HUES64 (cell line): ENCODE data around the gene PTPN21.

Experiments
- H3K27ac ChIP-seq: 2 replicates; pipeline ENCODE4 v1.7.0; 2013; ENCODE audit warnings: low read depth, low read length, inconsistent platforms
- H3K27me3 ChIP-seq: 2 replicates; pipeline ENCODE4 v1.6.1; 2013; ENCODE audit warnings: mild to moderate bottlenecking, low read length; ENCODE audit not compliant: insufficient read depth
- H3K36me3 ChIP-seq: 2 replicates; pipeline ENCODE4 v1.6.1; 2013; ENCODE audit warnings: mild to moderate bottlenecking, low read length; ENCODE audit not compliant: insufficient read depth
- H3K4me1 ChIP-seq: 2 replicates; pipeline ENCODE4 v1.6.1; 2013; ENCODE audit warnings: mild to moderate bottlenecking, low read length, moderate library complexity; ENCODE audit not compliant: insufficient read depth
- H3K4me3 ChIP-seq: 2 replicates; pipeline ENCODE4 v1.5.1; 2013; ENCODE audit warnings: mild to moderate bottlenecking, low read length, moderate library complexity
- H3K9ac ChIP-seq: 2 replicates; pipeline ENCODE4 v1.6.1; 2013; ENCODE audit warnings: mild to moderate bottlenecking, low read depth, low read length
- H3K9me3 ChIP-seq: 2 replicates; pipeline ENCODE4 v1.6.1; 2013; ENCODE audit warnings: low read depth, low read length; ENCODE audit not compliant: insufficient read depth
- WGBS: fragments of 150-250, 120-280 bp; methylation state at CpG from one replicate; pipeline ENCODE4 v1.1.7; 2013; ENCODE audit warnings: missing lambda C conversion rate; 5-methylcytosine and 5-hydroxymethylcytosine counted together

The PTPN21 gene

GRCh38 chr14:88481794-88482193 is 73.0 kb downstream of the PTPN21 start:
- Histone ChIP-seq H3K27ac (no peak overlapping the region), H3K27me3 (no peaks in the 10 kb centered on the region), H3K9me3 (no peaks in the 10 kb centered on the region), H3K4me1 (no peaks in the 10 kb centered on the region), H3K9ac (no peak overlapping the region), H3K4me3 (no peak overlapping the region), H3K36me3 (peaks cover 40% of the 10 kb centered on the region)
- WGBS, result 93% methylated on average over 7 of the region's 7 CpGs

GRCh38 chr14:88481059-88481458 is 73.7 kb downstream of the PTPN21 start:
- Histone ChIP-seq H3K27ac (no peak overlapping the region), H3K9me3 (no peaks in the 10 kb centered on the region), H3K36me3 (peaks cover 47% of the 10 kb centered on the region), H3K4me1 (no peaks in the 10 kb centered on the region), H3K4me3 (no peak overlapping the region), H3K27me3 (no peaks in the 10 kb centered on the region), H3K9ac (no peak overlapping the region)
- 95% methylated on average over 2 of the region's 2 CpGs for WGBS

- H3K27ac ChIP-seq, result no peak overlapping the region
- no peaks in the 10 kb centered on the region for H3K27me3 ChIP-seq
- H3K36me3 ChIP-seq, result peaks cover 44% of the 10 kb centered on the region
- H3K4me3 ChIP-seq, result no peak overlapping the region
- no peak overlapping the region for H3K9ac ChIP-seq
- H3K9me3 ChIP-seq, result no peaks in the 10 kb centered on the region
- no peaks in the 10 kb centered on the region for H3K4me1 ChIP-seq
- WGBS, result 98% methylated on average over 40 of the region's 40 CpGs
Measured at GRCh38 chr14:88479574-88479987, 75.2 kb downstream of the PTPN21 start.

GRCh38 chr14:88478931-88479330 is 75.9 kb downstream of the PTPN21 start:
- peaks cover 41% of the 10 kb centered on the region for H3K36me3 ChIP-seq
- H3K9me3 ChIP-seq, result no peaks in the 10 kb centered on the region
- WGBS, result 97% methylated on average over 36 of the region's 36 CpGs
- no peak overlapping the region for H3K9ac ChIP-seq
- no peaks in the 10 kb centered on the region for H3K4me1 ChIP-seq
- H3K27me3 ChIP-seq, result no peaks in the 10 kb centered on the region
- no peak overlapping the region for H3K27ac ChIP-seq
- no peak overlapping the region for H3K4me3 ChIP-seq

DNA sequence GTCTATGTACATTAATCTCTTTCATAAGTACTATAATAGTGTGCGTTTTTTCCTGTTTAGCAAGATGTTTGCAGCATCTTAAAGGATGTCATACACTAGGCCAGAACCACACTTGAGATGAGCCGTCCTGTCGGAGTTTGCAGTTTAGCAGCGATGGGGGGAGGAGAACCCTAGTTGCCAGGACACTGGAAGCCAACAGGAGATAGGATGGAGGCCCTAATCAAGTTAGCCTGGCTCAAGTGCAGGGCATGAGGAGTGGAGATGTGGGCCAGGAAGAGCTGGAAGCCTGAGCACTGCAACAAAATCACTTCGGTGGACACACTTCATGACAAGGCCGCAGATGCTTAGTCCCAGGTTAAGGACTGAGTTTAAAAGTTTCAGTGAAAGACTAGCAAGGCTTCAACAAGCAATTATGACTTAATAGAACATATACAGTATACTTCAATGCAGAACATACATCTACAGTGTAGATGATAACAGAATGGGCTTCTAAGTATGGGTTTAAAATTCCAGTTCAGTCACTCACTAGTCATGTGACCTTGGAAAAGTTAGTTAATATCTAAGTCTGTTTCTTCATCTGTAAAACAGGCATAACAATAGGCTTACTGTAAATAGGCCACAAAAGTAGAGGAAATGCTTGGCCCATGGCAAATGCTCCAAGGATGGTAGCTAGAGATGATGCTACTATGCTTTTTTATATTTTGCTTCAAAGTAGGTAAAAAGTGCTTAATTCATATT is 77.1 kb downstream of the PTPN21 start:
- H3K27ac ChIP-seq, result no peak overlapping the region
- 96% methylated on average over 6 of the region's 6 CpGs for WGBS
- H3K9me3 ChIP-seq, result no peaks in the 10 kb centered on the region
- H3K4me3 ChIP-seq, result no peak overlapping the region
- H3K36me3 ChIP-seq, result peaks cover 50% of the 10 kb centered on the region
- no peaks in the 10 kb centered on the region for H3K4me1 ChIP-seq
- H3K9ac ChIP-seq, result no peak overlapping the region
- no peaks in the 10 kb centered on the region for H3K27me3 ChIP-seq

DNA sequence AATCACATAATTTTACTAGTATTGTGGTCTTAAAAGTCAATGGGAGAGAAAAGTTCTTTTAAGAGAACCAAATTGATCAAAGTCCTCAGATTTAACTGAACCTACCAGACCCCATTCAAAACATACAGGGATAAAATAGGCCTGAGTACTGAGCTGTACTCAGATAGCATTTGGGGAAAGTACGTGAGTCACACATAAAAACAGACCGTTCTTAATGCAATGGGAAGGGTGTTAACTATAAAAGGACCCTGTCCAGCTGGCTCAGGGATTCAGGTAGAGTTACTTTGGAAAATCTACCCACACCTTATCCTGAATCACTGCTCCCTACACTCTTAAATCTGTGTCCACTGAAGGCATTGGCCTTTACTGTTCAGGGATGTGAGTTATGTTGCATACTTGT is 78.0 kb downstream of the PTPN21 start:
- H3K27ac ChIP-seq, result no peak overlapping the region
- 95% methylated on average over 2 of the region's 2 CpGs for WGBS

GRCh38 chr14:88476214-88476774 is 78.5 kb downstream of the PTPN21 start:
- peaks cover 64% of the 10 kb centered on the region for H3K36me3 ChIP-seq
- no peak overlapping the region for H3K9ac ChIP-seq
- H3K27me3 ChIP-seq, result no peaks in the 10 kb centered on the region
- no peaks in the 10 kb centered on the region for H3K9me3 ChIP-seq
- no peak overlapping the region for H3K27ac ChIP-seq
- no peak overlapping the region for H3K4me3 ChIP-seq
- 94% methylated on average over 7 of the region's 7 CpGs for WGBS
- no peaks in the 10 kb centered on the region for H3K4me1 ChIP-seq

More for the DNA sequence above, 78.0 kb downstream of the PTPN21 start:
- Histone ChIP-seq H3K27me3 (no peaks in the 10 kb centered on the region), H3K9ac (no peak overlapping the region), H3K4me3 (no peak overlapping the region), H3K4me1 (no peaks in the 10 kb centered on the region), H3K9me3 (no peaks in the 10 kb centered on the region), H3K36me3 (peaks cover 58% of the 10 kb centered on the region)

DNA sequence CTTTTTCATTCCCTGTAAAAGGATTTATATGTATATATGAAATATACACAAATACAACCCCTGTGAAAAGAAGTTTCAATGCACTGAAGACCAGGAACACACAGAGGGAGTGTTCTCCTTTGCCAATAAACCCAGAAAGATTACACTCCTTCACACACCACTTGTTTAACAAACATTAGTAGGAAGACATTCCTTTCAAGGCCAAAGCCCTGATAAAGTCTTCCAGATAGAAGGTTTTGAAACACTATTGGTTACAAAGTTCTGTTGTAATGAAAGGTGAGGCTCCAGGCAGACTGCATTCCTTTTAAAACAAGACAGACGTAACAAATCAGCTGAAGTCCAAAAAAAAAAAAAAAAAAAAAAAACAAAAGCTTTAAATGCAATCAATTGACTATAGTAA is 81.0 kb downstream of the PTPN21 start:
- WGBS, result no CpG with 5 or more reads among the region's 1 CpG
- peaks cover 77% of the 10 kb centered on the region for H3K36me3 ChIP-seq
- H3K27ac ChIP-seq, result no peak overlapping the region
- H3K4me3 ChIP-seq, result no peak overlapping the region
- H3K27me3 ChIP-seq, result no peaks in the 10 kb centered on the region
- no peaks in the 10 kb centered on the region for H3K9me3 ChIP-seq
- H3K4me1 ChIP-seq, result no peaks in the 10 kb centered on the region
- H3K9ac ChIP-seq, result no peak overlapping the region

DNA sequence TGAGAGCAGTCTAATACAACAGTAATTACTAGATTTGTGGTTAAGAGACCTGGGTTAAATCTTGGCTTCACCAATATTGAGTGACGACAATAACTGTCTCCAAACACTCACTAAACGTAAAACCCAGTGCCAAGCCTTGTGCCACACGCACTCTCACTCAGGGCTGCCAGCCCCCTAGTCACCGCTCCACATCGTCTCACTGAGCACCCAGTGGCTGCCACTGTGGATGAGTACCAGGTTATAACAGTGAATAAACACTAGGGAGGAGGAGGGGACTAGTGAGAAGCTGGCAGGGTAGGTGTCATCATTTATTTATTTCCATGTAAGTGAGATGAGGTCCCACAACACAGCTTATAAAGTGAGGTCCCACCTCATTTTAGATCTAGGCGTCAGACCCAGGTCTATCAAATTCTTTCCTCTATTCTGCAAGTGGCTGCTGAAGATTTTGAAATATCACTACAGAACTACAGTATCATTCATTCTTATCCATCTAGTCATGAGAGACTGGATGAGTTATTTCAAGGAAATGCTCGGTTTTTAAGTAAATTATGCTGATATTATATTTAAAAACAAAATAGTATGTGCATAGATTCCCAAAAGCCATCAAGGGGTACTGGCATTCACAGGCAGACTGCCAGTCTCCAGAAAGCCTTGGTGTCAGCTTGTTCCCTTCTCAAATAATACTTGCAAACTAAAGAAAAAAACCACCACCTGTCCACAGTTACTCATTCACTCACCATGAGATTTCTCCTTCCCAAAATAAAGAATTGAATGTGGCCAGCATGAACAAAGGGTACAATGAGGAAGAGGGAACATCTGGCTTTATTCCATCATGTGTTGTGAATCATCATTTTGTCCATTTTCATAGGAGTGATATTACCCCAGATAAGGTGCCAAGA is 84.0 kb downstream of the PTPN21 start:
- 96% methylated on average over 6 of the region's 7 CpGs for WGBS
- peaks cover 78% of the 10 kb centered on the region for H3K36me3 ChIP-seq
- no peak overlapping the region for H3K27ac ChIP-seq

GRCh38 chr14:88468406-88468805 is 86.4 kb downstream of the PTPN21 start:
- Histone ChIP-seq H3K27ac (no peak overlapping the region), H3K4me3 (no peak overlapping the region), H3K9me3 (peaks cover 3% of the 10 kb centered on the region; the same call in 1 of the 2 replicates), H3K9ac (no peak overlapping the region), H3K36me3 (peaks cover 72% of the 10 kb centered on the region), H3K4me1 (no peaks in the 10 kb centered on the region), H3K27me3 (no peaks in the 10 kb centered on the region)
- 86% methylated on average over 1 of the region's 1 CpG for WGBS

More for the DNA sequence above, 84.0 kb downstream of the PTPN21 start:
- H3K4me1 ChIP-seq, result no peaks in the 10 kb centered on the region
- no peaks in the 10 kb centered on the region for H3K9me3 ChIP-seq
- H3K27me3 ChIP-seq, result no peaks in the 10 kb centered on the region
- H3K4me3 ChIP-seq, result no peak overlapping the region
- H3K9ac ChIP-seq, result no peak overlapping the region

DNA sequence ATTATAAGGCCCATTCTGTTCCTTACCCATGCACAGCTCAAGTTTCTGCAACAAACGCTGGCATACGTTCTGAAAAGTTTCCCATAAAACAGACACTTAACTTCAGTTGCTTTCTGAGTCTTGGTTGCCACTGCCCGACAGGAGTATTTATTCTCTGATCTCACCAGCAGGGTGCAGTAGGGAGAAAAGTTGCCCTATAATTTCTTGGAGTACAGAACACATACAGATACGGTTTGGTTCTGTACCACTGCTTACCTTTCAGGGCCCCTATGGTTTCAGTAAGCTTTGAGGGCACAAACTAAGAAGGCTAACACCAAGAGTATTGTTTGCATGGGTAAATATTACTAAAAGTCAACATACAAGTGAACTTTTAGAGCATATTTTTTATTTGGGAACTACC is 91.5 kb downstream of the PTPN21 start:
- no peak overlapping the region for H3K9ac ChIP-seq
- H3K4me3 ChIP-seq, result no peak overlapping the region
- peaks cover 41% of the 10 kb centered on the region for H3K36me3 ChIP-seq
- 88% methylated on average over 4 of the region's 4 CpGs for WGBS
- peaks cover 23% of the 10 kb centered on the region for H3K9me3 ChIP-seq
- no peaks in the 10 kb centered on the region for H3K27me3 ChIP-seq
- no peak overlapping the region for H3K27ac ChIP-seq
- H3K4me1 ChIP-seq, result no peaks in the 10 kb centered on the region
